IMR-90 (cell line): Measurements from ENCODE around the gene AQP6. TPM values are rescaled to one million over a fixed set of nuclear protein-coding genes. Genes with fewer than 3 reads are reported as not detected.

Experiments used
- ATAC-seq: fragments of 200-7000 bp; cut with Tn5 transposase; 2 replicates; pipeline ENCODE4 v1.9.1; 2020; ENCODE audit warnings: low read depth, mild to moderate bottlenecking, moderate library complexity
- BruUV-seq: library from RNA; stranded (reverse); fragments of 400-500 nt; replicated peaks from 2 replicates; lab custom pipeline; 2021; lab: Mats Ljungman, UMichigan
- CTCF ChIA-PET: fragments of 300-600 bp; formaldehyde crosslinking; extraction: SDS; loops from one replicate; lab custom pipeline; 2021; ENCODE audit warnings: antibody characterized with exemption; lab: Yijun Ruan, JAX
- POLR2A ChIA-PET: fragments of 300-600 bp; sonication (Branson Sonifier 250); formaldehyde crosslinking; loops from one replicate; lab custom pipeline; 2022; ENCODE audit warnings: antibody characterized with exemption; ENCODE audit not compliant: unreplicated experiment; lab: Charles Lee
- DNase-seq: peaks from one replicate; pipeline ENCODE4 v3.0.0; 2013
- H2AFZ ChIP-seq: replicated peaks from 2 replicates; pipeline ENCODE3; 2013; ENCODE audit warnings: low read length, mild to moderate bottlenecking; ENCODE audit not compliant: poor library complexity
- H2AK5ac ChIP-seq: 2 replicates; pipeline ENCODE4 v1.6.1; 2013; ENCODE audit warnings: low read depth, low read length, inconsistent platforms
- H2AK9ac ChIP-seq: replicated peaks from 2 replicates; pipeline ENCODE3; 2013; ENCODE audit warnings: mild to moderate bottlenecking, low read depth, low read length, moderate library complexity; ENCODE audit not compliant: poor library complexity
- H2BK120ac ChIP-seq: 2 replicates; pipeline ENCODE4 v1.6.1; 2013; ENCODE audit warnings: low read depth, low read length, inconsistent platforms
- H2BK15ac ChIP-seq: 3 replicates; pipeline ENCODE4 v1.6.1; 2013; ENCODE audit warnings: low read depth, low read length, inconsistent platforms
- H2BK20ac ChIP-seq: 2 replicates; pipeline ENCODE4 v1.6.1; 2013; ENCODE audit warnings: low read depth, mild to moderate bottlenecking, inconsistent platforms, low read length, moderate library complexity
- H2BK5ac ChIP-seq: 2 replicates; pipeline ENCODE4 v1.6.1; 2013; ENCODE audit warnings: mild to moderate bottlenecking, low read depth, low read length, inconsistent platforms; ENCODE audit not compliant: poor library complexity, severe bottlenecking
- H3K14ac ChIP-seq: replicated peaks from 2 replicates; pipeline ENCODE4 v1.6.1; 2013; ENCODE audit warnings: low read depth, low read length, inconsistent platforms
- H3K18ac ChIP-seq: 2 replicates; pipeline ENCODE4 v1.6.1; 2013; ENCODE audit warnings: low read depth, low read length, control low read depth
- H3K23ac ChIP-seq: 2 replicates; pipeline ENCODE4 v1.6.1; 2013; ENCODE audit warnings: low read depth, low read length, inconsistent platforms
- H3K27ac ChIP-seq: 2 replicates; pipeline ENCODE4 v1.5.1; 2013; ENCODE audit warnings: mild to moderate bottlenecking, control low read depth, low read length; ENCODE audit not compliant: insufficient read depth
- H3K27me3 ChIP-seq: 2 replicates; pipeline ENCODE4 v1.6.1; 2013; ENCODE audit warnings: low read length; ENCODE audit not compliant: control insufficient read depth, insufficient read depth
- H3K36me3 ChIP-seq: 2 replicates; pipeline ENCODE4 v1.6.1; 2013; ENCODE audit warnings: low read length, mixed read lengths; ENCODE audit not compliant: control insufficient read depth, insufficient read depth
- H3K4ac ChIP-seq: 2 replicates; pipeline ENCODE4 v1.6.1; 2013; ENCODE audit warnings: low read depth, low read length, inconsistent platforms
- H3K4me1 ChIP-seq: 2 replicates; pipeline ENCODE4 v1.6.1; 2013; ENCODE audit warnings: low read length, mixed read lengths; ENCODE audit not compliant: control insufficient read depth, insufficient read depth
- H3K4me2 ChIP-seq: 2 replicates; pipeline ENCODE4 v1.6.1; 2013; ENCODE audit warnings: low read depth, mild to moderate bottlenecking, control low read depth, low read length, moderate library complexity
- H3K4me3 ChIP-seq: 2 replicates; pipeline ENCODE4 v1.5.1; 2013; ENCODE audit warnings: low read depth, mild to moderate bottlenecking, control low read depth, low read length, moderate library complexity; ENCODE audit not compliant: insufficient read depth
- H3K56ac ChIP-seq: 2 replicates; pipeline ENCODE4 v1.6.1; 2013; ENCODE audit warnings: low read length, inconsistent platforms; ENCODE audit not compliant: insufficient read depth; ENCODE audit errors: extremely low read depth
- H3K79me1 ChIP-seq, 2 experiments: 2 replicates each; pipeline ENCODE4 v1.6.1; 2013; ENCODE audit warnings: low read length in 2 of 2, inconsistent platforms in 1 of 2, low read depth in 1 of 2
- H3K9ac ChIP-seq: 2 replicates; pipeline ENCODE4 v1.6.1; 2013; ENCODE audit warnings: low read depth, low read length, control low read depth
- H3K9me1 ChIP-seq: 2 replicates; pipeline ENCODE4 v1.6.1; 2013; ENCODE audit warnings: low read length, inconsistent platforms; ENCODE audit not compliant: insufficient read depth
- H3K9me3 ChIP-seq: 2 replicates; pipeline ENCODE4 v1.6.1; 2013; ENCODE audit warnings: low read length; ENCODE audit not compliant: control insufficient read depth, insufficient read depth
- H4K20me1 ChIP-seq: 2 replicates; pipeline ENCODE4 v1.6.1; 2013; ENCODE audit warnings: low read length, inconsistent platforms; ENCODE audit not compliant: insufficient read depth
- H4K5ac ChIP-seq: 2 replicates; pipeline ENCODE4 v1.6.1; 2013; ENCODE audit warnings: mild to moderate bottlenecking, low read depth, low read length, control low read depth
- H4K8ac ChIP-seq, 2 experiments: 2 replicates each; pipeline ENCODE4 v1.6.1; 2013; ENCODE audit warnings: low read depth in 2 of 2, low read length in 2 of 2, control low read depth in 1 of 2, inconsistent platforms in 1 of 2
- H4K91ac ChIP-seq: 2 replicates; pipeline ENCODE4 v1.6.1; 2013; ENCODE audit warnings: low read depth, low read length, inconsistent platforms; ENCODE audit not compliant: insufficient read depth
- BHLHE40 ChIP-seq: fragments of 150-350 bp; IDR thresholded peaks from 2 replicates; pipeline ENCODE4 v1.6.1; 2016; ENCODE audit warnings: mild to moderate bottlenecking, low read depth, low read length
- CEBPB ChIP-seq: IDR thresholded peaks from 2 replicates; pipeline ENCODE4 v1.6.1; 2012; ENCODE audit warnings: low read depth, low read length, improper control_type of control experiment
- CHD1 ChIP-seq: IDR thresholded peaks from 2 replicates; pipeline ENCODE4 v1.6.1; 2012; ENCODE audit warnings: low read depth, low read length, improper control_type of control experiment
- FOS ChIP-seq: fragments of 150-350 bp; IDR thresholded peaks from 2 replicates; pipeline ENCODE4 v1.6.1; 2016; ENCODE audit warnings: low read depth, low read length
- MAFK ChIP-seq: IDR thresholded peaks from 2 replicates; pipeline ENCODE4 v1.6.1; 2012; ENCODE audit warnings: low read depth, low read length, improper control_type of control experiment
- MXI1 ChIP-seq: IDR thresholded peaks from 2 replicates; pipeline ENCODE4 v1.6.1; 2012; ENCODE audit warnings: low read depth, mild to moderate bottlenecking, low read length, moderate library complexity, borderline replicate concordance
- NFE2L2 ChIP-seq: fragments of 150-350 bp; IDR thresholded peaks from 2 replicates; pipeline ENCODE4 v1.6.1; 2016; ENCODE audit warnings: low read depth, mild to moderate bottlenecking, low read length
- POLR2A ChIP-seq: IDR thresholded peaks from 2 replicates; pipeline ENCODE4 v1.6.1; 2012; ENCODE audit warnings: mild to moderate bottlenecking, low read depth, low read length
- RAD21 ChIP-seq: IDR thresholded peaks from 2 replicates; pipeline ENCODE4 v1.6.1; 2012; ENCODE audit warnings: low read length, improper control_type of control experiment
- RCOR1 ChIP-seq: IDR thresholded peaks from 2 replicates; pipeline ENCODE4 v1.6.1; 2012; ENCODE audit warnings: mild to moderate bottlenecking, low read length, improper control_type of control experiment; ENCODE audit not compliant: insufficient replicate concordance
- RFX5 ChIP-seq: IDR thresholded peaks from 2 replicates; pipeline ENCODE4 v1.8.0; 2012; ENCODE audit warnings: low read depth, mild to moderate bottlenecking, low read length, moderate library complexity
- SMC3 ChIP-seq: fragments of 150-350 bp; IDR thresholded peaks from 2 replicates; pipeline ENCODE4 v1.6.1; 2016; ENCODE audit warnings: low read depth, mild to moderate bottlenecking, antibody characterized with exemption, low read length, moderate library complexity
- WGBS, 2 experiments: methylation state at CpG; one replicate each; pipeline versions ENCODE4 v1.1.5 to v1.1.7; 2013; ENCODE audit warnings: missing lambda C conversion rate in 2 of 2; ENCODE audit not compliant: insufficient read length in 1 of 2; ENCODE audit errors: extremely low coverage in 2 of 2; 5-methylcytosine and 5-hydroxymethylcytosine counted together
- dilution Hi-C: fragments of 300-500 bp; cut with HindIII; formaldehyde crosslinking; loops from one replicate; pipeline ENCODE4 v1.14.3; 2018; ENCODE audit warnings: low sequenced_read_pairs; ENCODE audit not compliant: unreplicated experiment
- in situ Hi-C: fragments of 300-500 bp; cut with MboI; formaldehyde crosslinking; loops from 3 replicates; pipeline ENCODE4 v1.14.3; 2019; ENCODE audit warnings: low sequenced_read_pairs, inconsistent platforms, mixed read lengths
- intact Hi-C: fragments of 100-400 bp; cut with micrococcal nuclease; formaldehyde crosslinking; loops from 2 replicates; pipeline ENCODE4 v1.10.0; 2022
- polyA plus RNA-seq, 3 experiments: library from polyadenylated mRNA; depleted of rRNA; stranded (reverse); fragments of >200 nt; gene quantifications; 2 replicates each; pipeline ENCODE4 v1.2.3, GENCODE V29; 2012; ENCODE audit warnings: low replicate concordance in 1 of 3
- total RNA-seq: library from RNA; depleted of rRNA; stranded (reverse); fragments of >200 nt; gene quantifications from 2 replicates; pipeline ENCODE4 v1.2.3, GENCODE V29; 2012
- TF ChIP-seq, protein P1 (sequence below): conservative IDR thresholded peaks from 2 replicates; pipeline ENCODE4 v1.5.1; 2012; ENCODE audit warnings: mild to moderate bottlenecking, low read depth, low read length, improper control_type of control experiment
- TF ChIP-seq, protein P2 (sequence below): fragments of 150-350 bp; IDR thresholded peaks from 2 replicates; pipeline ENCODE4 v1.6.1; 2017; ENCODE audit warnings: mild to moderate bottlenecking, antibody characterized with exemption, low read length, low read depth

AQP6 gene
- total and polyA plus RNA-seq, 2 of the 4 experiments (the other 2 are of a cell fraction): not detected

DNA sequence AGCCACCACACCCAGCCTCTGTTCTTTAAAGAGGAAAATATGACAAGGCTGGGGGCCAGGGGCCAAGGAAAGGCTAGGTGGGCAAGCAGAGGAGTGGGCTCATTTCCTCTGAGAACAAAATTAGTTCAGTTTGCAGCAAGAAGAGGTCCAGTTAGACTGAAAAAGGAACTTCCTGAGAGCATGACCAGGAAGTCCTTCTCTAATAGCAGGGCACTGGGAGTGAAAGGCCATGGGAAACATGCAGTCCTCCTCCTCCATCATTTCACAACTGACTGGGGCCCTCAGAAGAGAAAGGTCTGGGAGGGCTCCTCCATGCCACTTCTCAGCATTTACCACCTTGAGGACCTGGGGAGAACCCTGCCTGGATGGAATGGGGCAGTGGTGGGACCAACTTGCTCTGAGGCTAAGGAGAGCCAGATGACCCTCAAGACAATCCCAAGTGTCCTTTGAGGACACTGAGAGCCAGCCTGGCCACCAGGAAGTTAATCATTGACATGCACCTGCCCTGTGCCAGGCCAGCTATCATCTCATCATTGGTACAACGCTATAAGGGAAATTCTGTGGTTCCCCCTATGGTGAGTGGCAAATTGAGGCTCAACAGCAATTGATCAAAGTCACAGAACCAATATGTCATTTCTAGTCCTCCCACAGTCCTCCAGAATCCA, 20.2 kb upstream of the AQP6 start:
- in situ Hi-C loops: loop anchor here (5.0 kb wide), 1 partner anchor 85 kb away; no protein-coding TSS in a partner anchor
- Histone ChIP-seq H3K9ac (no peak overlapping the region), H2BK120ac (no peak overlapping the region), H3K27me3 (peaks cover 73% of the 10 kb centered on the region), H3K9me1 (no peaks in the 10 kb centered on the region), H2BK20ac (no peak overlapping the region), H2AK9ac (no peak overlapping the region), H2BK5ac (no peak overlapping the region), H4K8ac (no peak overlapping the region), H3K79me1 (no peaks in the 10 kb centered on the region), H2BK15ac (no peak overlapping the region), H3K27ac (no peak overlapping the region), H3K4me1 (no peaks in the 10 kb centered on the region), H3K4me3 (no peak overlapping the region), H3K4ac (no peak overlapping the region), H2AK5ac (no peak overlapping the region), H3K36me3 (no peaks in the 10 kb centered on the region), H4K91ac (no peak overlapping the region), H3K9me3 (no peaks in the 10 kb centered on the region; the same call in 1 of the 2 replicates), H3K23ac (no peak overlapping the region), H3K56ac (no peak overlapping the region), H3K14ac (no peak overlapping the region), H2AFZ (no peak overlapping the region), H3K18ac (no peak overlapping the region), H3K4me2 (no peak overlapping the region), H4K5ac (no peak overlapping the region), H4K20me1 (no peaks in the 10 kb centered on the region)
- CTCF ChIA-PET: no interaction called here
- no CpG with 5 or more reads among the region's 1 CpG for WGBS, 2 experiments
- DNase-seq (no peak), ATAC-seq (no peak)
- TF ChIP-seq RFX5: no peak
- TF ChIP-seq RCOR1: no peak
- TF ChIP-seq NFE2L2: no peak
- no peak for TF ChIP-seq CEBPB
- TF ChIP-seq SMC3: no peak
- TF ChIP-seq FOS: no peak
- TF ChIP-seq, protein P1, sequence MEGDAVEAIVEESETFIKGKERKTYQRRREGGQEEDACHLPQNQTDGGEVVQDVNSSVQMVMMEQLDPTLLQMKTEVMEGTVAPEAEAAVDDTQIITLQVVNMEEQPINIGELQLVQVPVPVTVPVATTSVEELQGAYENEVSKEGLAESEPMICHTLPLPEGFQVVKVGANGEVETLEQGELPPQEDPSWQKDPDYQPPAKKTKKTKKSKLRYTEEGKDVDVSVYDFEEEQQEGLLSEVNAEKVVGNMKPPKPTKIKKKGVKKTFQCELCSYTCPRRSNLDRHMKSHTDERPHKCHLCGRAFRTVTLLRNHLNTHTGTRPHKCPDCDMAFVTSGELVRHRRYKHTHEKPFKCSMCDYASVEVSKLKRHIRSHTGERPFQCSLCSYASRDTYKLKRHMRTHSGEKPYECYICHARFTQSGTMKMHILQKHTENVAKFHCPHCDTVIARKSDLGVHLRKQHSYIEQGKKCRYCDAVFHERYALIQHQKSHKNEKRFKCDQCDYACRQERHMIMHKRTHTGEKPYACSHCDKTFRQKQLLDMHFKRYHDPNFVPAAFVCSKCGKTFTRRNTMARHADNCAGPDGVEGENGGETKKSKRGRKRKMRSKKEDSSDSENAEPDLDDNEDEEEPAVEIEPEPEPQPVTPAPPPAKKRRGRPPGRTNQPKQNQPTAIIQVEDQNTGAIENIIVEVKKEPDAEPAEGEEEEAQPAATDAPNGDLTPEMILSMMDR: no peak
- no peak for TF ChIP-seq MXI1
- TF ChIP-seq, protein P2, sequence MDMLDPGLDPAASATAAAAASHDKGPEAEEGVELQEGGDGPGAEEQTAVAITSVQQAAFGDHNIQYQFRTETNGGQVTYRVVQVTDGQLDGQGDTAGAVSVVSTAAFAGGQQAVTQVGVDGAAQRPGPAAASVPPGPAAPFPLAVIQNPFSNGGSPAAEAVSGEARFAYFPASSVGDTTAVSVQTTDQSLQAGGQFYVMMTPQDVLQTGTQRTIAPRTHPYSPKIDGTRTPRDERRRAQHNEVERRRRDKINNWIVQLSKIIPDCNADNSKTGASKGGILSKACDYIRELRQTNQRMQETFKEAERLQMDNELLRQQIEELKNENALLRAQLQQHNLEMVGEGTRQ: no peak
- no peak for TF ChIP-seq BHLHE40
- no peak for TF ChIP-seq MAFK
- no peak for TF ChIP-seq CHD1
- no peak for TF ChIP-seq POLR2A
- no peak for TF ChIP-seq RAD21
- POLR2A ChIA-PET: no interaction called here
- BruUV-seq: no TSS peak
- intact Hi-C loops: no loop called here
- dilution Hi-C loops: no loop called here
